Right lobe of liver (tissue), 4 donors: ENCODE results near the gene LDB3.

Experiments
- POLR2A ChIP-seq: fragments of 450-650 bp; IDR thresholded peaks from one replicate; pipeline ENCODE4 v1.6.1; 2017; ENCODE audit warnings: antibody characterized with exemption, mild to moderate bottlenecking
- TF ChIP-seq, protein P1 (sequence below), 4 donors: fragments of 200-600 bp in 3 of 4; fragments of 450-650 bp in 1 of 4; IDR thresholded peaks; one replicate each; pipeline versions ENCODE4 v1.5.1 to v1.8.0; 2016 to 2022; ENCODE audit warnings: antibody characterized with exemption in 4 of 4, mild to moderate bottlenecking in 2 of 4
- donor health status: DM: no; HTN: no; CAD: no.
- donor health status: DM: no; HTN: no; CAD: no.
- donor health status: DM: no; HTN: yes; CAD: no.

DNA sequence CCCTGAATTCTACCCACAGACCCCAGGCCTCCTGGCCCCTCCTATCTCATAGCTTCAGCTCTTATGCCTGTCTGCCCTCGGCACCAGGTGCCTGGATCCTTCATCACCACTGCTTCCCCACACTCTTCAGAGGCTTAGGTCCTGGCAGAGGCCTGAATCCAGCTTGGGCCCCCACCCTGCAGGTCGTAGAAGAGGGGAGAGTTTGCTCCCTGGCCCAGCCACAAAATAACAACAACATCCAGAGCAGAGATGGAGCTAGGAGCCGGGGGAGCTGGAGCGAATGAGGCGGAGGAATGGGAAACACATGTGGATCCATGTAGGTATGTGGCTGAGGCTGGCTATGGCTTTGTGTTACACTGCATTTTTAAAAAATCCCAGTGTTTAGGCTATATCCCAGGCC is 21.8 kb upstream of the LDB3 start:
- TF ChIP-seq, protein P1, sequence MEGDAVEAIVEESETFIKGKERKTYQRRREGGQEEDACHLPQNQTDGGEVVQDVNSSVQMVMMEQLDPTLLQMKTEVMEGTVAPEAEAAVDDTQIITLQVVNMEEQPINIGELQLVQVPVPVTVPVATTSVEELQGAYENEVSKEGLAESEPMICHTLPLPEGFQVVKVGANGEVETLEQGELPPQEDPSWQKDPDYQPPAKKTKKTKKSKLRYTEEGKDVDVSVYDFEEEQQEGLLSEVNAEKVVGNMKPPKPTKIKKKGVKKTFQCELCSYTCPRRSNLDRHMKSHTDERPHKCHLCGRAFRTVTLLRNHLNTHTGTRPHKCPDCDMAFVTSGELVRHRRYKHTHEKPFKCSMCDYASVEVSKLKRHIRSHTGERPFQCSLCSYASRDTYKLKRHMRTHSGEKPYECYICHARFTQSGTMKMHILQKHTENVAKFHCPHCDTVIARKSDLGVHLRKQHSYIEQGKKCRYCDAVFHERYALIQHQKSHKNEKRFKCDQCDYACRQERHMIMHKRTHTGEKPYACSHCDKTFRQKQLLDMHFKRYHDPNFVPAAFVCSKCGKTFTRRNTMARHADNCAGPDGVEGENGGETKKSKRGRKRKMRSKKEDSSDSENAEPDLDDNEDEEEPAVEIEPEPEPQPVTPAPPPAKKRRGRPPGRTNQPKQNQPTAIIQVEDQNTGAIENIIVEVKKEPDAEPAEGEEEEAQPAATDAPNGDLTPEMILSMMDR (IDR thresholded peaks at IDR 0.05): no peak
- TF ChIP-seq POLR2A: no peak
